Spleen (tissue), 11 donors: ENCODE measurements around the gene UQCC2. TPM values are rescaled to one million over a fixed set of nuclear protein-coding genes. Genes with fewer than 3 reads are reported as not detected.

Experiments
- DNase-seq: peaks from one replicate; pipeline ENCODE4 v3.0.0-alpha.2; 2020
- H3K27ac ChIP-seq, 8 donors: fragments of 200-600 bp; sonication (generic) in 7 of 8; 1 replicate in 4 of 8; 2 replicates in 4 of 8; pipeline versions ENCODE4 v1.5.0 to v1.8.0; 2016 to 2021; ENCODE audit warnings: inconsistent platforms in 4 of 8, mild to moderate bottlenecking in 4 of 8, moderate library complexity in 1 of 8
- H3K27me3 ChIP-seq, 7 donors: fragments of 200-600 bp; sonication (generic) in 6 of 7; replicated peaks in 1 of 7; 1 replicate in 4 of 7; 2 replicates in 3 of 7; pipeline versions ENCODE4 v1.5.0 to v1.8.0; 2016 to 2021; ENCODE audit warnings: inconsistent platforms in 3 of 7, mild to moderate bottlenecking in 1 of 7
- H3K36me3 ChIP-seq, 6 donors: fragments of 200-600 bp; sonication (generic) in 5 of 6; 1 replicate in 4 of 6; 2 replicates in 2 of 6; pipeline versions ENCODE4 v1.5.0 to v1.8.0; 2016 to 2021; ENCODE audit warnings: inconsistent platforms in 2 of 6
- H3K4me1 ChIP-seq, 6 donors: fragments of 200-600 bp; sonication (generic) in 5 of 6; 1 replicate in 3 of 6; 2 replicates in 3 of 6; pipeline versions ENCODE4 v1.5.0 to v1.8.0; 2016 to 2021; ENCODE audit warnings: inconsistent platforms in 3 of 6
- H3K4me3 ChIP-seq, 8 donors: fragments of 200-600 bp; sonication (generic) in 7 of 8; 1 replicate in 4 of 8; 2 replicates in 4 of 8; pipeline versions ENCODE4 v1.5.0 to v1.8.0; 2016 to 2021; ENCODE audit warnings: inconsistent platforms in 4 of 8, mild to moderate bottlenecking in 4 of 8, moderate library complexity in 2 of 8
- H3K9me3 ChIP-seq, 8 donors: fragments of 200-600 bp; sonication (generic) in 7 of 8; 1 replicate in 4 of 8; 2 replicates in 4 of 8; pipeline versions ENCODE4 v1.5.0 to v1.8.0; 2016 to 2021; ENCODE audit warnings: inconsistent platforms in 4 of 8
- POLR2A ChIP-seq, 3 donors: fragments of 450-650 bp; IDR thresholded peaks; one replicate each; pipeline ENCODE4 v1.5.1; 2017; ENCODE audit warnings: antibody characterized with exemption in 3 of 3, mild to moderate bottlenecking in 1 of 3
- POLR2AphosphoS5 ChIP-seq, 3 donors: sonication (generic); formaldehyde crosslinking; IDR thresholded peaks; one replicate each; pipeline ENCODE4 v1.5.1; 2017; ENCODE audit warnings: antibody characterized with exemption in 3 of 3
- WGBS, 5 donors: extraction: QIAGEN DNeasy Blood & Tissue Kit in 3 of 5; methylation state at CpG; one replicate each; pipeline versions ENCODE4 v1.1.5 to v1.1.7; 2013 to 2018; 5-methylcytosine and 5-hydroxymethylcytosine counted together
- intact Hi-C: fragments of 100-400 bp; cut with DNase I; formaldehyde crosslinking; loops from one replicate; pipeline ENCODE4 v1.15.0; 2023; ENCODE audit warnings: low total_unique reads
- polyA plus RNA-seq, 3 donors: library from polyadenylated mRNA; stranded (reverse); fragments of 200-250 nt; gene quantifications; one replicate each; pipeline ENCODE4 v1.2.1, GENCODE V29; 2013
- total RNA-seq, 7 donors: library from RNA; depleted of rRNA in 3 of 7; stranded (reverse); fragments of >200 nt in 3 of 7; fragmentation: NEBNext Ultra II Directional in 4 of 7; extraction: Animal tissue kit (Norgen Biotek cat#: 25700) in 4 of 7; gene quantifications; one replicate each; pipeline versions ENCODE4 v1.1.0 to v1.2.1, GENCODE V29; 2016 to 2021
- TF ChIP-seq, protein P1 (sequence below), 11 experiments: fragments of 200-600 bp in 7 of 11; fragments of 450-650 bp in 4 of 11; sonication (generic) in 4 of 11; IDR thresholded peaks in 8 of 11; conservative IDR thresholded peaks in 3 of 11; 1 replicate in 7 of 11; 2 replicates in 4 of 11; pipeline versions ENCODE4 v1.4.0 to v1.8.0; 2016 to 2021; ENCODE audit warnings: antibody characterized with exemption in 11 of 11, inconsistent platforms in 4 of 11, mild to moderate bottlenecking in 1 of 11
- donor health status: healthy with polysubstance abuse.
- donor health status: DM: no; HTN: no; CAD: no; lungs with moderate emphysema.
- donor health status: DM: no; HTN: no; CAD: no.
- donor health status: Bipolar disorder and iron deficiency.
- donor health status: healthy.
- donor health status: DM: no; HTN: no; CAD: no.
- donor health status: DM: yes; HTN: yes; CAD: no.

The UQCC2 gene
- total and polyA plus RNA-seq, 10 donors: 8.7 to 77.0 (median 34.1) TPM

- no peak for TF ChIP-seq POLR2A (IDR thresholded peaks at IDR 0.05)
- TF ChIP-seq, protein P1, sequence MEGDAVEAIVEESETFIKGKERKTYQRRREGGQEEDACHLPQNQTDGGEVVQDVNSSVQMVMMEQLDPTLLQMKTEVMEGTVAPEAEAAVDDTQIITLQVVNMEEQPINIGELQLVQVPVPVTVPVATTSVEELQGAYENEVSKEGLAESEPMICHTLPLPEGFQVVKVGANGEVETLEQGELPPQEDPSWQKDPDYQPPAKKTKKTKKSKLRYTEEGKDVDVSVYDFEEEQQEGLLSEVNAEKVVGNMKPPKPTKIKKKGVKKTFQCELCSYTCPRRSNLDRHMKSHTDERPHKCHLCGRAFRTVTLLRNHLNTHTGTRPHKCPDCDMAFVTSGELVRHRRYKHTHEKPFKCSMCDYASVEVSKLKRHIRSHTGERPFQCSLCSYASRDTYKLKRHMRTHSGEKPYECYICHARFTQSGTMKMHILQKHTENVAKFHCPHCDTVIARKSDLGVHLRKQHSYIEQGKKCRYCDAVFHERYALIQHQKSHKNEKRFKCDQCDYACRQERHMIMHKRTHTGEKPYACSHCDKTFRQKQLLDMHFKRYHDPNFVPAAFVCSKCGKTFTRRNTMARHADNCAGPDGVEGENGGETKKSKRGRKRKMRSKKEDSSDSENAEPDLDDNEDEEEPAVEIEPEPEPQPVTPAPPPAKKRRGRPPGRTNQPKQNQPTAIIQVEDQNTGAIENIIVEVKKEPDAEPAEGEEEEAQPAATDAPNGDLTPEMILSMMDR (IDR thresholded peaks at IDR 0.05 in 8 of 11, conservative IDR thresholded peaks at IDR 0.05 in 3 of 11): no peak
- no peak for TF ChIP-seq POLR2AphosphoS5 (IDR thresholded peaks at IDR 0.05)
- intact Hi-C loops: no loop called here
- 59 to 85% (median 72%) methylated on average over 4 to 5 of the region's 5 CpGs for WGBS, 5 donors
- no peak for DNase-seq
- Histone ChIP-seq H3K36me3 (peaks cover 0 to 89% (median 39%) of the 10 kb centered on the region in 6 donors), H3K4me1 (peaks cover 64 to 100% (median 84%) of the 10 kb centered on the region in 6 donors), H3K4me3 (no peak overlapping the region), H3K27me3 (no peaks in the 10 kb centered on the region), H3K27ac (peak overlapping the region; percentile 58 to 91 (median 81)), H3K9me3 (no peaks in the 10 kb centered on the region)
Observed at GRCh38 chr6:33694977-33695376, 16.5 kb downstream of the UQCC2 start.

DNA sequence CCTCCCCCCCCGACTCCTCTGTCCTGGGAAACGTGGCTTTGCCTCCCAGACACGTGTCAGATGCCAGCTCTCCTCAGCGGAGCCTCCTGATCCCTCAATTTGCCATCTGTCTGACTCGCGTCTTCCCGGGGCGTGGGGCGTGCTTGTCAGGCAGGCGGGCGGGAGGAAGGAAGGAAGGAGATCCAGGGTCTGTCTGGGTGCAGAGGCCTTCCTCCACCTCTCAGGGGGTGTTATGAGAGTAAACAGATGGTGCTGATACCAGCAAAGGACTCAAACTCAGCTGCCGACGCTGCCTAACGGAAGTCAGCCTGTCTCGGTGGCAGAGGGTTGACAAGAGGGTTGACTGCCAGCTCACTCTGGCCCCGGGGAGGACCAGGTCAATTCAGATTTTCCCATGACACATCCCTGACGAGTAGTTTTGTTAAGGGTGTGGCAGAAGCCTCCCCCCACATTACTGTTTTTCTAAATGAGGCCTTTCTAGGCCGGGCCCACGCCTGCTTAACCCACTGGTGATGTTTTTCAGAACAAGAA is 17.0 kb downstream of the UQCC2 start:
- intact Hi-C loops: no loop called here
- peaks cover 59 to 96% (median 80%) of the 10 kb centered on the region in 6 donors for H3K4me1 ChIP-seq
- WGBS, 5 donors: 22 to 43% (median 27%) methylated on average over 19 of the region's 19 CpGs
- no peaks in the 10 kb centered on the region for H3K27me3 ChIP-seq
- TF ChIP-seq, protein P1 (IDR thresholded peaks at IDR 0.05 in 8 of 11, conservative IDR thresholded peaks at IDR 0.05 in 3 of 11): no peak
- peak; percentile 54 to 74 (median 71) for TF ChIP-seq POLR2AphosphoS5 (IDR thresholded peaks at IDR 0.05)
- no peak overlapping the region for H3K4me3 ChIP-seq
- H3K9me3 ChIP-seq: no peaks in the 10 kb centered on the region
- peaks cover 0 to 94% (median 42%) of the 10 kb centered on the region in 6 donors for H3K36me3 ChIP-seq
- DNase-seq: peak; percentile 87
- peak overlapping the region; percentile 58 to 91 (median 81) for H3K27ac ChIP-seq

DNA sequence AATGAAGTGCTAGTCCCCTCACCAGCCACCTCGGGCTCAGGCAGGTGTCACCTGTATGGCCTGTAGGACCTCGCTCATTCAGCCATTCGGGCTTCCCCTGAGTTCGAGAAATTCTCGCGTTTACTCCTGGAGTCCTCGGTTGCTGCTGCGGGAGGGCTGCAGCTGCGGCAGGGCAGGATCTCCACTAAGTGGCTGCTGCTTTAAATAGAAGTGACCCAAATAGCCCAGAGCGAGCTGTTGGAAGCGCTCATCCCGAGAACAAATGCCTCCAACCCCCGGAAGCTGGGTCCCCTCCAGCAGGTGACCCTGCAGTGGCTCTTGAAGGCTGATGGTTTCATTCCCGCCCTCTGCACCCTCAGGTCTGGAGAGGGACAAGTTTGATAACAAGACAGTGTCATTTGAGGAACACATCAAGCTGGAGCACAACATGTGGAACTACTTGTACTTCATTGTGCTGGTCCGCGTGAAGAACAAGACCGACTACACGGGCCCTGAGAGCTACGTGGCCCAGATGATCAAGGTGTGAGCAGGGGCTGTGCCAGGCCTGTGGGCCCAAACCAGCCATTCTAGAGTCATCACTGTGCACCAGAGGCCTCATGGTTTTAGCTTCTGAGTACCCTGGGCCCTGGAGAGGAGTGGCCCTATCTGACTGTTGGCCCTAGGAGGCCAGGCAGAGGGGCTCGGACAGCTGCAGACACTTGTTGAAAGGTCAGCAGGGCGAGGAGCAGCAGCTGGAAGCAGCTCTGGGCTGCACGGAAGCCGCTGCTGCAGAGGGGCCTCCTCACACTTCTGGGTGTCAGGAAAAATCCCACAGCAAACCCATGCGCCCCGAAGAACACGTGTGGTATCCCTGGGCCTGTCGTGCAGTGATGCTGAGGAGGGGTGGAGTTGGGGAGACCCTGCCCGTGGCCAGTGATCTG is 18.1 kb downstream of the UQCC2 start:
- H3K36me3 ChIP-seq: peaks cover 0 to 95% (median 52%) of the 10 kb centered on the region in 6 donors
- no peaks in the 10 kb centered on the region for H3K27me3 ChIP-seq
- intact Hi-C loops: no loop called here
- H3K4me1 ChIP-seq: peaks cover 58 to 85% (median 69%) of the 10 kb centered on the region in 6 donors
- DNase-seq: peak; percentile 72
- 50 to 65% (median 57%) methylated on average over 17 to 28 of the region's 28 CpGs for WGBS, 5 donors
- H3K9me3 ChIP-seq: no peaks in the 10 kb centered on the region
- H3K4me3 ChIP-seq: no peak overlapping the region
- H3K27ac ChIP-seq: peak overlapping the region; percentile 58 to 91 (median 81)
- TF ChIP-seq POLR2AphosphoS5 (IDR thresholded peaks at IDR 0.05): peak in 1 of 3 donors; percentile 13
- no peak for TF ChIP-seq POLR2A (IDR thresholded peaks at IDR 0.05)

- TF ChIP-seq, protein P1 (IDR thresholded peaks at IDR 0.05 in 8 of 11, conservative IDR thresholded peaks at IDR 0.05 in 3 of 11): no peak
- TF ChIP-seq POLR2A (IDR thresholded peaks at IDR 0.05) (no peak), POLR2AphosphoS5 (IDR thresholded peaks at IDR 0.05) (peak; percentile 78 to 82 (median 78))
- Histone ChIP-seq H3K4me1 (peaks cover 54 to 78% (median 62%) of the 10 kb centered on the region in 6 donors), H3K27me3 (no peaks in the 10 kb centered on the region), H3K9me3 (no peaks in the 10 kb centered on the region), H3K27ac (peak overlapping the region; percentile 47 to 91 (median 81)), H3K4me3 (no peak overlapping the region), H3K36me3 (peaks cover 0 to 95% (median 56%) of the 10 kb centered on the region in 6 donors)
- intact Hi-C loops: no loop called here
- 4 to 30% (median 16%) methylated on average over 10 of the region's 10 CpGs for WGBS, 5 donors
- DNase-seq: peak; percentile 93
Observed at GRCh38 chr6:33692760-33693158, 18.7 kb downstream of the UQCC2 start.
